Immature natural killer cell (primary cell): ENCODE measurements around the gene ZNG1C. TPM values are rescaled to one million over a fixed set of nuclear protein-coding genes. Genes with fewer than 3 reads are reported as not detected.
"Not testable (repeated sequence)": the region's sequence is repeated elsewhere in the genome, so short reads cannot be mapped to it uniquely, and the experiment has no call there.

Source experiments
- DNase-seq, 3 donors: peaks; one replicate each; pipeline ENCODE4 v3.0.0; 2022; ENCODE audit warnings: mixed read lengths in 1 of 3
- H3K27ac Mint-ChIP-seq, 6 donors: one replicate each; pipeline ENCODE4 v1.8.0; 2020; ENCODE audit warnings: mixed read lengths in 6 of 6, mild to moderate bottlenecking in 5 of 6, inconsistent platforms in 4 of 6, moderate library complexity in 3 of 6
- H3K27me3 Mint-ChIP-seq, 3 donors: one replicate each; pipeline ENCODE4 v1.8.0; 2020 to 2021; ENCODE audit warnings: low read depth in 3 of 3, mild to moderate bottlenecking in 3 of 3, mixed read lengths in 3 of 3, moderate library complexity in 3 of 3, inconsistent platforms in 1 of 3
- H3K36me3 Mint-ChIP-seq, 3 donors: one replicate each; pipeline ENCODE4 v1.8.0; 2020; ENCODE audit warnings: mixed read lengths in 3 of 3, inconsistent platforms in 2 of 3, mild to moderate bottlenecking in 2 of 3
- H3K4me1 Mint-ChIP-seq, 2 donors: one replicate each; pipeline ENCODE4 v1.8.0; 2020; ENCODE audit warnings: inconsistent platforms in 2 of 2, mild to moderate bottlenecking in 2 of 2, mixed read lengths in 2 of 2, moderate library complexity in 1 of 2
- H3K4me3 Mint-ChIP-seq, 5 donors: one replicate each; pipeline ENCODE4 v1.8.0; 2020; ENCODE audit warnings: mild to moderate bottlenecking in 5 of 5, mixed read lengths in 5 of 5, inconsistent platforms in 3 of 5, moderate library complexity in 3 of 5
- H3K9me3 Mint-ChIP-seq, 6 donors: one replicate each; pipeline ENCODE4 v1.8.0; 2020; ENCODE audit warnings: mild to moderate bottlenecking in 6 of 6, mixed read lengths in 6 of 6, inconsistent platforms in 4 of 6, moderate library complexity in 3 of 6
- polyA plus RNA-seq, 3 donors: library from polyadenylated mRNA; unstranded; fragments of 300-500 nt; fragmentation: Illumina TruSeq; gene quantifications; one replicate each; pipeline ENCODE4 v1.2.3, GENCODE V29; 2021

The ZNG1C gene
- 10 to 100 TPM in 2 of 3 donors, 1 to 10 TPM in 1; 1.8 to 17.5 (median 10.5) TPM for polyA plus RNA-seq

- not testable (repeated sequence) for H3K27me3 Mint-ChIP-seq
These were observed at the start of gene ZNG1C for GRCh38 chr9:68241683-68242082. TSS of gene ZNG1C (plus strand) at chr9:68241983. CDS start at chr9:68242032, 49 bp downstream.

GRCh38 chr9:68242437-68242836 is 654 bp downstream of the ZNG1C start:
- not testable (repeated sequence) for H3K4me3 Mint-ChIP-seq, H3K27me3 Mint-ChIP-seq, H3K9me3 Mint-ChIP-seq, H3K27ac Mint-ChIP-seq, H3K4me1 Mint-ChIP-seq, DNase-seq, H3K36me3 Mint-ChIP-seq

More at GRCh38 chr9:68241683-68242082, at the start of gene ZNG1C:
- H3K4me1 Mint-ChIP-seq, DNase-seq, H3K27ac Mint-ChIP-seq, H3K36me3 Mint-ChIP-seq, H3K4me3 Mint-ChIP-seq, H3K9me3 Mint-ChIP-seq: not testable (repeated sequence)

DNA sequence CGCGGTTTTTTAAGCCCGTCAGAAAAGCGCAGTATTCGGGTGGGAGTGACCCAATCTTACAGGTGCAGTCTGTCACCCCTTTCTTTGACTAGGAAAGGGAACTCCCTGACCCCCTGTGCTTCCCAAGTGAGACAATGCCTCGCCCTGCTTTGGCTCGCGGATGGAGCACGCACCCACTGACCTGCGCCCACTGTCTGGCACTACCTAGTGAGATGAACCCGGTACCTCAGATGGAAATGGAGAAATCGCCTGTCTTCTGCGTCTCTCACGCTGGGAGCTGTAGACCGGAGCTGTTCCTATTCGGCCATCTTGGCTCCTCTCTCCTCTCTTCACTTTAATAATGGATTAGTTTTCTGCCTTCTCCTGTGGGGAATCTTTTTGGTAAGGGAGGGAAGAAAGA is 39.3 kb downstream of the ZNG1C start:
- H3K27ac Mint-ChIP-seq, H3K36me3 Mint-ChIP-seq, H3K4me1 Mint-ChIP-seq, H3K27me3 Mint-ChIP-seq, DNase-seq, H3K4me3 Mint-ChIP-seq, H3K9me3 Mint-ChIP-seq: not testable (repeated sequence)

DNA sequence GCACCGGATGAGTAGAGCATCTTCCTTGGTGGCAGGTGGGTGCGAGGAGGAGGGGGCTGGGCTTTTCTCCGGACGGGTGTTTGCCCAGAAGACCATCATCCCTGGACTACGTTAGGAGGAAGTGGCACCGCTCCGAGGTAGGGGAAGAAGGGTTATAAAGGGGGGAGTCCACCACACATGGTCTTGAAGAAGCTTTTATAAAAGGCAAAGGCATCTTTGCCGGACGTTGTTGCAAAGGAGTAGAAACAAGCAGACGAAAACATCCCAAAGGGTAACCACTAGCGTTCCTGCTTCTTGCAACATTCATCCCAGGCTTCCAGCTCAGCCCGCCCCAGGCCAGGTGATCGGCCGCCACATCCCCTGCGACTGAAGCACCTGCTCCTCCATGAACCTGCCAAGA is 60.8 kb downstream of the ZNG1C start, which contains the start of gene FOXD4L3:
FOXD4L3 (plus strand) TSS at position 301 of the 400 bp plus-strand sequence; CDS start at position 386, 85 bp downstream.
- H3K27ac Mint-ChIP-seq, H3K36me3 Mint-ChIP-seq, H3K27me3 Mint-ChIP-seq, H3K4me3 Mint-ChIP-seq, DNase-seq, H3K9me3 Mint-ChIP-seq, H3K4me1 Mint-ChIP-seq: not testable (repeated sequence)

DNA sequence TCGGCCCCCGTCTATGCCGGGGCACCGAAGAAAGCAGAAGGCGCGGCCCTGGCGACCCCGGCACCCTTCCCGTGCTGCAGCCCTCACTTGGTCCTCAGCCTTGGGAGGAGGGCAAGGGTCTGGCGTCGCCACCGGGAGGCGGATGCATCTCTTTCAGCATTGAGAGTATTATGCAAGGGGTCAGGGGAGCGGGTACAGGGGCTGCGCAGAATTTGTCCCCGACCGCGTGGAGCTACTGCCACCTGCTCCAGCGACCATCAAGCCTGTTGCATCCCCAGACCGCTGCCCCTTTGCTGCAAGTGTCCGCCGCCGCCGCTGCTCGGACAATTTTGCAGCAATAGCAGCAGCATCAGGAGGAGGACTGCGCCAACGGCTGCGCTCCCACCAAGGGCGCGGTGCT is 62.0 kb downstream of the ZNG1C start:
- H3K27ac Mint-ChIP-seq, H3K9me3 Mint-ChIP-seq, DNase-seq, H3K36me3 Mint-ChIP-seq, H3K4me3 Mint-ChIP-seq, H3K27me3 Mint-ChIP-seq, H3K4me1 Mint-ChIP-seq: not testable (repeated sequence)

DNA sequence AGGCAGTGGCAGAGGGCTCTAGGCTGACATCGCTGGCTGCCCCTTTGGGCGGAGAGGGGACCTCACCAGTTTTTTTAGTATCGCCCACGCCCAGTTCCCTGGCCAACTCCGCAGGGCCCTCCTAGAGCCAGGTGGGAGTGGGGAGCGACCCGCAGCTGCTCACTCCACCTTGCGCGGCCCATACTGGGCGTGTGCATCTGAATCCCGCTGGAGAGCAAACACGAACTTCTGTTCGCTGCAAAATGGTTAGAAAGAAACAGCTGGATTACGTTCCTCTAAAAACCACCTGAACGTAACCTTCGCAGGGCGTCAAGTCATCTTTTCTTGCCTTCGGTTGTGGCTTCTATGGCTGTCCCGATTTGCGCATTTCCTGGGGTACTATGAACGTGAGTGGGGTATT is 62.4 kb downstream of the ZNG1C start:
- DNase-seq = not testable (repeated sequence)

DNA sequence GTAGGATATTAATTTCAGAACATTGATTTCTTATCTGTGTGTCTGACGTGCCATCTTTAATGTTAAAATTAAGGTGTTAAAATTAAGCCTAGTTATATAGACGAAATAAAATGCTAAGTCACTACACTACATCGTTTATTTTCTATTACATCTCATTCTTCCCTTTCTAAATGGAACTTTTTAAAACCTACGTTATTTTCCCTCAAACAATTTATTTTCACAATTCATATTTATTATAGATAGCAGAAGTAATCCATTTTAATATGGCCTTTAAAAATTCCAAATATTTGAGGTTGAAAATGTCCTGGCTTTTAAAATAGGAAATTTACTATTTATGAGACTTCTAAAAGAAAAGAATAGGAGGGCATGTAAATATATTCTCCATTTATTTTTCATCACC is 63.0 kb downstream of the ZNG1C start:
- not testable (repeated sequence) for H3K4me3 Mint-ChIP-seq, H3K36me3 Mint-ChIP-seq, H3K9me3 Mint-ChIP-seq, H3K27ac Mint-ChIP-seq, DNase-seq, H3K4me1 Mint-ChIP-seq, H3K27me3 Mint-ChIP-seq

More for the DNA sequence above, 62.4 kb downstream of the ZNG1C start:
- not testable (repeated sequence) for H3K27ac Mint-ChIP-seq, H3K4me3 Mint-ChIP-seq, H3K9me3 Mint-ChIP-seq, H3K36me3 Mint-ChIP-seq, H3K27me3 Mint-ChIP-seq, H3K4me1 Mint-ChIP-seq

GRCh38 chr9:68305680-68306285 is 64.0 kb downstream of the ZNG1C start:
- not testable (repeated sequence) for H3K9me3 Mint-ChIP-seq, H3K27ac Mint-ChIP-seq, H3K4me1 Mint-ChIP-seq, H3K27me3 Mint-ChIP-seq, H3K36me3 Mint-ChIP-seq, DNase-seq, H3K4me3 Mint-ChIP-seq

- H3K27ac Mint-ChIP-seq, H3K9me3 Mint-ChIP-seq, DNase-seq: not testable (repeated sequence)
These were observed 64.7 kb downstream of the ZNG1C start for GRCh38 chr9:68306391-68306964.

GRCh38 chr9:68307127-68307526 is 65.3 kb downstream of the ZNG1C start:
- not testable (repeated sequence) for H3K36me3 Mint-ChIP-seq, H3K4me3 Mint-ChIP-seq, H3K27me3 Mint-ChIP-seq, H3K4me1 Mint-ChIP-seq, H3K9me3 Mint-ChIP-seq, DNase-seq, H3K27ac Mint-ChIP-seq

More at GRCh38 chr9:68306391-68306964, 64.7 kb downstream of the ZNG1C start:
- H3K36me3 Mint-ChIP-seq, H3K27me3 Mint-ChIP-seq, H3K4me1 Mint-ChIP-seq, H3K4me3 Mint-ChIP-seq: not testable (repeated sequence)

- H3K27ac Mint-ChIP-seq, DNase-seq, H3K4me3 Mint-ChIP-seq, H3K27me3 Mint-ChIP-seq, H3K9me3 Mint-ChIP-seq, H3K36me3 Mint-ChIP-seq, H3K4me1 Mint-ChIP-seq: not testable (repeated sequence)
These were observed 65.9 kb downstream of the ZNG1C start for GRCh38 chr9:68307654-68308053.

- H3K4me1 Mint-ChIP-seq, H3K27me3 Mint-ChIP-seq, H3K36me3 Mint-ChIP-seq, DNase-seq, H3K9me3 Mint-ChIP-seq, H3K27ac Mint-ChIP-seq, H3K4me3 Mint-ChIP-seq: not testable (repeated sequence)
These were observed 69.4 kb downstream of the ZNG1C start for GRCh38 chr9:68311208-68311607.

DNA sequence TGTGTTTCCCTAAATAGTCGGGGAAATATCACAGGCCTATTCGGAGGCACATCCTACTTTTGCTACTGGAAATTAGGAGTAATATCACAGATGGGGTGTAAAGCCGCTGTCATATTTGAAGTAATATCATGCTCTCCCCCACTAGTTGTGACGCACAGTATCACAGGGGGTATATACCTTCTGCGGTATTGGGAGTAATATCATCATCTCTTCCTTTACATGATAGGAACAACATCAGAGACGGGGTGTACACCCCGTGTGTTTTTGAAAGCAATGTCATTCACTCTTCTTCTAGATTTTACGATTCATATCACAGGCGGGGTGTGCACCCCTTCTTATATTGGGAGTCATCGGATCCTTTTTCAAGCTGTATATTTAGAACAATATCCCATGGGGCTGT is 76.4 kb downstream of the ZNG1C start:
- DNase-seq, H3K4me3 Mint-ChIP-seq, H3K36me3 Mint-ChIP-seq, H3K27ac Mint-ChIP-seq, H3K27me3 Mint-ChIP-seq, H3K4me1 Mint-ChIP-seq, H3K9me3 Mint-ChIP-seq: not testable (repeated sequence)

- H3K36me3 Mint-ChIP-seq, H3K4me3 Mint-ChIP-seq, H3K27ac Mint-ChIP-seq, DNase-seq, H3K9me3 Mint-ChIP-seq, H3K27me3 Mint-ChIP-seq, H3K4me1 Mint-ChIP-seq: not testable (repeated sequence)
These were observed 82.0 kb downstream of the ZNG1C start for GRCh38 chr9:68323749-68324148.

GRCh38 chr9:68324518-68324917 is 82.7 kb downstream of the ZNG1C start:
- DNase-seq, H3K36me3 Mint-ChIP-seq, H3K27ac Mint-ChIP-seq, H3K27me3 Mint-ChIP-seq, H3K4me3 Mint-ChIP-seq, H3K4me1 Mint-ChIP-seq, H3K9me3 Mint-ChIP-seq: not testable (repeated sequence)
